A673 (cell line): ENCODE measurements around the gene HSD17B3. TPM values are rescaled to one million over a fixed set of nuclear protein-coding genes. Genes with fewer than 3 reads are reported as not detected.

Source experiments
- BruUV-seq: library from RNA; stranded (reverse); fragments of 400-500 nt; replicated peaks from 2 replicates; lab custom pipeline; 2021; lab: Mats Ljungman, UMichigan
- CTCF ChIA-PET: fragments of 300-600 bp; sonication (Branson Sonifier 250); formaldehyde crosslinking; loops from one replicate; lab custom pipeline; 2022; ENCODE audit warnings: antibody characterized with exemption; lab: Charles Lee
- POLR2A ChIA-PET: fragments of 300-600 bp; sonication (Branson Sonifier 250); formaldehyde crosslinking; loops from one replicate; lab custom pipeline; 2022; ENCODE audit warnings: antibody characterized with exemption; ENCODE audit not compliant: low non-redundant PET; lab: Charles Lee
- DNase-seq: peaks from one replicate; pipeline ENCODE4 v3.0.0-alpha.2; 2015; ENCODE audit warnings: low spot score
- H3K27ac ChIP-seq: fragments of 200-600 bp; sonication (generic); 2 replicates; pipeline ENCODE4 v1.5.1; 2016; ENCODE audit warnings: mixed run types, low read depth, mild to moderate bottlenecking, mixed read lengths, antibody characterized with exemption, low read length; ENCODE audit not compliant: poor library complexity, severe bottlenecking
- H3K27me3 ChIP-seq: fragments of 200-600 bp; sonication (generic); replicated peaks from 2 replicates; pipeline ENCODE4 v1.6.1; 2017; ENCODE audit warnings: mixed run types, low read depth, mild to moderate bottlenecking, mixed read lengths, antibody characterized with exemption, low read length; ENCODE audit not compliant: insufficient read depth, poor library complexity
- H3K36me3 ChIP-seq: fragments of 200-600 bp; sonication (generic); 2 replicates; pipeline ENCODE4 v1.6.1; 2016; ENCODE audit warnings: mixed run types, mild to moderate bottlenecking, mixed read lengths, antibody characterized with exemption, low read length; ENCODE audit not compliant: insufficient read depth, poor library complexity, severe bottlenecking
- H3K4me1 ChIP-seq: fragments of 200-600 bp; sonication (generic); 2 replicates; pipeline ENCODE4 v1.6.1; 2017; ENCODE audit warnings: mixed run types, mild to moderate bottlenecking, mixed read lengths, antibody characterized with exemption, low read length; ENCODE audit not compliant: insufficient read depth, poor library complexity, severe bottlenecking
- H3K4me3 ChIP-seq: fragments of 200-600 bp; sonication (generic); 2 replicates; pipeline ENCODE4 v1.5.1; 2016; ENCODE audit warnings: low read depth, mixed run types, mild to moderate bottlenecking, mixed read lengths, low read length; ENCODE audit not compliant: poor library complexity, severe bottlenecking
- H3K9me3 ChIP-seq: fragments of 200-600 bp; sonication (generic); 2 replicates; pipeline ENCODE4 v1.6.1; 2016; ENCODE audit warnings: mixed run types, low read depth, mild to moderate bottlenecking, mixed read lengths, antibody characterized with exemption, low read length; ENCODE audit not compliant: poor library complexity, severe bottlenecking
- EZH2 ChIP-seq: fragments of 200-600 bp; sonication (generic); IDR thresholded peaks from 2 replicates; pipeline ENCODE4 v1.6.1; 2017; ENCODE audit warnings: borderline replicate concordance, low read depth, mild to moderate bottlenecking, mixed read lengths, antibody characterized with exemption, low read length; ENCODE audit not compliant: poor library complexity, severe bottlenecking
- intact Hi-C: fragments of 100-400 bp; cut with micrococcal nuclease; formaldehyde crosslinking; loops from one replicate; pipeline ENCODE4 v1.10.0; 2022; ENCODE audit not compliant: unreplicated experiment
- total RNA-seq: library from RNA; stranded (reverse); gene quantifications from 2 replicates; pipeline ENCODE4 v1.2.3, GENCODE V29; 2021
- TF ChIP-seq, protein P1 (sequence below): fragments of 300-800, 200-600 bp; sonication (generic); conservative IDR thresholded peaks from 2 replicates; pipeline ENCODE4 v1.5.1; 2017; ENCODE audit warnings: low read depth, mild to moderate bottlenecking, antibody characterized with exemption, low read length, moderate library complexity, mixed read lengths

Gene HSD17B3
- total RNA-seq, 1 experiment from 2014 or later, result not detected

DNA sequence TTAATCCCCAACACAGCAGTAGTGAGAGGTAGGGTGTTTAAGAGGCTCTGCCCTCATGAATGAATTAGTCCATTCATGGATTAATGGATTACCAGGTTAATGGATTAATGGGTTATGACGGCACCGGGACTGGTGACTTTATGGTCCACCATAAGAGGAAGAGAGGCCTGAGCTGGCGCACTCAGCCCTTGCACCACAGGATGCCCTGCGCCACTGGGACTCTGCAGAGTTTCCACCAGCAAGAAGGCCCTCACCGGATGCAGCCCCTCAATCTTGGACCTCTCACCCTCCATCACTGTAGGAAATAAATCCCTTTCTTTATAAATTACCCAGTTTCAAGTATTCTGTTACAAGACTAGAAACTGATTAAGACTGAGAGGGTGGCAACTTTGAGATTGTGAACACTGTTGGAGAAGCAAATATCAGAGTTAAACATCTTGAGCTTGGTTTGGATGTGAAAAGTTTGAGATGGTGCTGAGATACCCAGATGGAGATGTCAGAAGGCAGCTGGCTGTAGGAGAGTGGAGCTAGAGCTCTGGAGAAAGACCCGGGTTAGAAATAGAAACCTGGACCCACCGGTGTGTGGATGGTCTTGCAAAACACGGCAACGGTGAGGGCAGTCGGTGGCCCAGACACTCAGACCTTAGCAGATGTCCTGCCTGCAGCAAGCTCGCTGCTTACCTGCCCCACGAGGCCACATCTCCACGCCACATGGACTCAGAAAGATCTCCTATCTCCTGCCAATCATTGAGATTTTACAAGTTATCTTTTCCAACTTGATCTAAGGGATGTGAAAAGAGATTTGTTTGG, 98.8 kb downstream of the HSD17B3 start:
- H3K27me3 ChIP-seq, result no peaks in the 10 kb centered on the region
- intact Hi-C loops, result no loop called here
- H3K36me3 ChIP-seq, result no peaks in the 10 kb centered on the region
- no peak overlapping the region for H3K27ac ChIP-seq
- no peaks in the 10 kb centered on the region for H3K4me1 ChIP-seq
- BruUV-seq, result no TSS peak
- TF ChIP-seq, protein P1, sequence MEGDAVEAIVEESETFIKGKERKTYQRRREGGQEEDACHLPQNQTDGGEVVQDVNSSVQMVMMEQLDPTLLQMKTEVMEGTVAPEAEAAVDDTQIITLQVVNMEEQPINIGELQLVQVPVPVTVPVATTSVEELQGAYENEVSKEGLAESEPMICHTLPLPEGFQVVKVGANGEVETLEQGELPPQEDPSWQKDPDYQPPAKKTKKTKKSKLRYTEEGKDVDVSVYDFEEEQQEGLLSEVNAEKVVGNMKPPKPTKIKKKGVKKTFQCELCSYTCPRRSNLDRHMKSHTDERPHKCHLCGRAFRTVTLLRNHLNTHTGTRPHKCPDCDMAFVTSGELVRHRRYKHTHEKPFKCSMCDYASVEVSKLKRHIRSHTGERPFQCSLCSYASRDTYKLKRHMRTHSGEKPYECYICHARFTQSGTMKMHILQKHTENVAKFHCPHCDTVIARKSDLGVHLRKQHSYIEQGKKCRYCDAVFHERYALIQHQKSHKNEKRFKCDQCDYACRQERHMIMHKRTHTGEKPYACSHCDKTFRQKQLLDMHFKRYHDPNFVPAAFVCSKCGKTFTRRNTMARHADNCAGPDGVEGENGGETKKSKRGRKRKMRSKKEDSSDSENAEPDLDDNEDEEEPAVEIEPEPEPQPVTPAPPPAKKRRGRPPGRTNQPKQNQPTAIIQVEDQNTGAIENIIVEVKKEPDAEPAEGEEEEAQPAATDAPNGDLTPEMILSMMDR, result no peak
- no peak for TF ChIP-seq EZH2
- H3K4me3 ChIP-seq, result no peak overlapping the region
- H3K9me3 ChIP-seq, result no peaks in the 10 kb centered on the region
- DNase-seq, result no peak
- ChIA-PET CTCF (interaction anchor here (0.6 kb wide), 1 partner anchor 772 kb away, joined by 4 read pairs; no protein-coding TSS in a partner anchor), POLR2A (no interaction called here)

DNA sequence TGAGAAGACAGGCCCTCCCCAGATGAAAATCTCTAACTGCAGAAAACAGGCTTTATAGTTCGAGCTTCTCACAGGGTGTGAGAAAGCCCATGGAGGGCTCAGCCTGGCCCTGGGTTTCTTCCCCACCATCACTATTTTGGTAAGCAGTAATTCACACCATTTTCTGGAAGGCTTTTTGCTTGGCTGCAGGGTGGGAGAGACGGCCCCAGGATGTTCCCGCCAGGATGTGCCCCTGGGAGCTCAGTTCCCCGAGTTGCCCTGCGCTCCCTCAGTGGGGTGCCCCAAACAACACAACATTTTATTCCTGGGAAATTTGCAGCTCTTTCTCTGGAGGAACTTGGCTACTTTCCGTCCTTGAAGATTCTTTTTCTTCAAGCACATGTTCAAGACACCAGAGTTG, 100.8 kb downstream of the HSD17B3 start:
- intact Hi-C loops, result no loop called here
- H3K9me3 ChIP-seq, result no peaks in the 10 kb centered on the region
- TF ChIP-seq EZH2, result no peak
- TF ChIP-seq, protein P1, result no peak
- BruUV-seq, result no TSS peak
- no peaks in the 10 kb centered on the region for H3K4me1 ChIP-seq
- DNase-seq, result no peak
- POLR2A ChIA-PET, result no interaction called here
- no peak overlapping the region for H3K27ac ChIP-seq
- no peak overlapping the region for H3K4me3 ChIP-seq
- no peaks in the 10 kb centered on the region for H3K36me3 ChIP-seq
- no peaks in the 10 kb centered on the region for H3K27me3 ChIP-seq
- CTCF ChIA-PET, result interaction anchor here (0.6 kb wide), 1 partner anchor 187 kb away, joined by 3 read pairs; no protein-coding TSS in a partner anchor

DNA sequence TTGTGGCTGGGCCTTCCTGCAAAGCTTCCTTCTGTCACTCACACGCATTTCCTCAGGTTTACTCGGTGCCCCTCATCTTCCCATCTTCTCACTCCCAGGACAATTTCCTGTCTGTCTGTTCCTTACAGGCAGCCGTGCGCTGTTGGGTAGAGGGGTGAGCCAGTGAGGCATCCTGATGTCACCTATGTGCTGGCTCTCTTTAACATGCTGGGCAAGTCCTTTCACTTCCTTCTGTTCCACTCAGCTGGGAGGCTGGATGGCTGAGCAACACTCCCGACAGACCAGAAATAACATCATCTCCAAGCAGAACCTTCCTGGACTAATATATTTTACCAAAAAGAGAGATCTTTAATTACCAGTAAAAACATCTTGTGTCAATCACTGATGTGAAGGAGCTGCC, 103.0 kb downstream of the HSD17B3 start:
- ChIA-PET CTCF (interaction anchor here (0.6 kb wide), 1 partner anchor 118 kb away, joined by 4 read pairs; no protein-coding TSS in a partner anchor), POLR2A (no interaction called here)
- no peak for DNase-seq
- no TSS peak for BruUV-seq
- TF ChIP-seq, protein P1, result no peak
- no peak for TF ChIP-seq EZH2
- Histone ChIP-seq H3K4me1 (no peaks in the 10 kb centered on the region), H3K27ac (no peak overlapping the region), H3K9me3 (no peaks in the 10 kb centered on the region), H3K4me3 (no peak overlapping the region), H3K36me3 (no peaks in the 10 kb centered on the region), H3K27me3 (no peaks in the 10 kb centered on the region)
- intact Hi-C loops, result no loop called here
